ENCODE results near the gene NPRL2. TPM values are rescaled to one million over a fixed set of nuclear protein-coding genes. Genes with fewer than 3 reads are reported as not detected.

Gene NPRL2
- total and polyA plus RNA-seq, 2 of the 13 experiments (the other 11 are each of a cell fraction or from before 2014, with no cell fraction given): 30.6 to 51.4 TPM

GRCh38 chr3:50321336-50322114 is 29.1 kb downstream of the NPRL2 start (continued):
- TF ChIP-seq HIC2 (CRISPR knock-in tag; IDR thresholded peaks at IDR 0.05; ENCODE audit: low read depth): peak; percentile 67; the same call in 1 of the 2 replicates
- no peak for TF ChIP-seq ELF4 (CRISPR knock-in tag; IDR thresholded peaks at IDR 0.05; ENCODE audit: borderline replicate concordance)
- TF ChIP-seq IKZF1 (IDR thresholded peaks at IDR 0.05): no peak
- TF ChIP-seq ZNF234 (CRISPR knock-in tag; conservative IDR thresholded peaks at IDR 0.05): no peak
- peak; percentile 51; the same call in 1 of the 2 replicates for TF ChIP-seq NR2F2 (IDR thresholded peaks at IDR 0.05; ENCODE audit: borderline replicate concordance, low read depth)
- TF ChIP-seq RARG (CRISPR knock-in tag; IDR thresholded peaks at IDR 0.05; ENCODE audit: low read depth): no peak
- no peak for TF ChIP-seq NFAT5 (CRISPR knock-in tag; IDR thresholded peaks at IDR 0.05)
- 0 out of 2 replicates have a peak, but pooled peaks have one; percentile 15 for TF ChIP-seq TFAP4 (IDR thresholded peaks at IDR 0.05; ENCODE audit: borderline replicate concordance, low read depth)
- no peak for TF ChIP-seq ZNF512B (CRISPR knock-in tag; IDR thresholded peaks at IDR 0.05; ENCODE audit: borderline replicate concordance)
- TF ChIP-seq ZNF512 (CRISPR knock-in tag; IDR thresholded peaks at IDR 0.05): no peak
- no peak for TF ChIP-seq ZNF644 (CRISPR knock-in tag; IDR thresholded peaks at IDR 0.05; ENCODE audit: low read depth)
- TF ChIP-seq PLSCR1 (CRISPR knock-in tag; IDR thresholded peaks at IDR 0.05; ENCODE audit: borderline replicate concordance): no peak
- TF ChIP-seq ZNF451 (CRISPR knock-in tag; IDR thresholded peaks at IDR 0.05): 0 out of 2 replicates have a peak, but pooled peaks have one; percentile 14
- TF ChIP-seq ZFX (CRISPR knock-in tag; IDR thresholded peaks at IDR 0.05; ENCODE audit: low read depth): peak; percentile 74

All from HepG2 (cell line).